WTC11 (cell line): ENCODE measurements around the gene RPGR. TPM values are rescaled to one million over a fixed set of nuclear protein-coding genes. Genes with fewer than 3 reads are reported as not detected.
A peak's percentile ranks its signal among the peaks of the same experiment; 100 is the strongest.

Experiments
- ATAC-seq: fragments of 200-7000 bp; cut with Tn5 transposase; 2 replicates; pipeline ENCODE4 v1.10.0; 2021; ENCODE audit warnings: mild to moderate bottlenecking, moderate library complexity
- CTCF ChIA-PET: fragments of 300-600 bp; sonication (Branson Sonifier 250); formaldehyde crosslinking; loops from one replicate; lab custom pipeline; 2021; ENCODE audit warnings: antibody characterized with exemption; lab: Charles Lee
- POLR2A ChIA-PET: fragments of 350-600 bp; sonication (Branson Sonifier 250); formaldehyde crosslinking; loops from one replicate; lab custom pipeline; 2021; ENCODE audit warnings: antibody characterized with exemption; lab: Charles Lee
- DNase-seq: peaks from one replicate; pipeline ENCODE4 v3.0.0; 2021; ENCODE audit warnings: low spot score
- H3K27ac Mint-ChIP-seq: 2 replicates; pipeline ENCODE4 v1.8.0; 2021; ENCODE audit warnings: mixed read lengths
- H3K27me3 Mint-ChIP-seq: 2 replicates; pipeline ENCODE4 v1.8.0; 2021; ENCODE audit warnings: low read depth, mild to moderate bottlenecking, moderate library complexity, mixed read lengths
- H3K36me3 Mint-ChIP-seq: 2 replicates; pipeline ENCODE4 v1.8.0; 2021; ENCODE audit warnings: mixed read lengths
- H3K4me1 Mint-ChIP-seq: 2 replicates; pipeline ENCODE4 v1.8.0; 2022; ENCODE audit warnings: mixed read lengths
- H3K4me3 Mint-ChIP-seq: 2 replicates; pipeline ENCODE4 v1.8.0; 2021; ENCODE audit warnings: mild to moderate bottlenecking, moderate library complexity, mixed read lengths
- H3K9me3 Mint-ChIP-seq: 2 replicates; pipeline ENCODE4 v1.8.0; 2021; ENCODE audit warnings: mixed read lengths
- AFF4 ChIP-seq: sonication (generic); formaldehyde crosslinking; IDR thresholded peaks from 2 replicates; pipeline ENCODE4 v1.8.1; 2023; ENCODE audit warnings: mild to moderate bottlenecking, missing genetic modification reagents, borderline replicate concordance
- AR ChIP-seq: fragments of 250-450 bp; sonication (Bioruptor Pico); IDR thresholded peaks from 2 replicates; pipeline ENCODE4 v1.9.0; 2021; ENCODE audit warnings: mild to moderate bottlenecking
- ATF1 ChIP-seq: sonication (generic); formaldehyde crosslinking; IDR thresholded peaks from 2 replicates; pipeline ENCODE4 v1.8.1; 2023; ENCODE audit warnings: mild to moderate bottlenecking, moderate library complexity, missing genetic modification reagents
- ATF6 ChIP-seq: sonication (generic); formaldehyde crosslinking; IDR thresholded peaks from 2 replicates; pipeline ENCODE4 v1.8.1; 2023; ENCODE audit warnings: mild to moderate bottlenecking, missing genetic modification reagents
- CREM ChIP-seq: sonication (generic); formaldehyde crosslinking; IDR thresholded peaks from 2 replicates; pipeline ENCODE4 v1.8.1; 2022; ENCODE audit warnings: mild to moderate bottlenecking, missing genetic modification reagents, moderate library complexity
- E2F1 ChIP-seq: sonication (generic); formaldehyde crosslinking; IDR thresholded peaks from 2 replicates; pipeline ENCODE4 v1.8.0; 2022; ENCODE audit warnings: mild to moderate bottlenecking, missing genetic modification reagents
- ERG ChIP-seq: fragments of 250-450 bp; sonication (Bioruptor Pico); IDR thresholded peaks from 2 replicates; pipeline ENCODE4 v1.8.0; 2021; ENCODE audit warnings: mild to moderate bottlenecking
- FOXP4 ChIP-seq: sonication (generic); formaldehyde crosslinking; IDR thresholded peaks from 2 replicates; pipeline ENCODE4 v1.8.0; 2022; ENCODE audit warnings: mild to moderate bottlenecking, missing genetic modification reagents
- IRF2 ChIP-seq: sonication (generic); formaldehyde crosslinking; IDR thresholded peaks from 2 replicates; pipeline ENCODE4 v1.8.0; 2022; ENCODE audit warnings: low read depth, missing genetic modification reagents, borderline replicate concordance
- JUN ChIP-seq: sonication (generic); formaldehyde crosslinking; IDR thresholded peaks from 2 replicates; pipeline ENCODE4 v1.8.0; 2023; ENCODE audit warnings: mild to moderate bottlenecking, missing genetic modification reagents
- MAX ChIP-seq: sonication (generic); formaldehyde crosslinking; IDR thresholded peaks from 2 replicates; pipeline ENCODE4 v1.8.0; 2022; ENCODE audit warnings: mild to moderate bottlenecking, missing genetic modification reagents
- NFATC4 ChIP-seq: fragments of 250-450 bp; sonication (Bioruptor Pico); IDR thresholded peaks from 2 replicates; pipeline ENCODE4 v1.9.0; 2021; ENCODE audit warnings: mild to moderate bottlenecking
- PRRX2 ChIP-seq: fragments of 250-450 bp; sonication (Bioruptor Pico); IDR thresholded peaks from 2 replicates; pipeline ENCODE4 v1.8.0; 2021; ENCODE audit warnings: mild to moderate bottlenecking
- STAT6 ChIP-seq: sonication (generic); formaldehyde crosslinking; conservative IDR thresholded peaks from 2 replicates; pipeline ENCODE4 v1.8.1; 2023; ENCODE audit warnings: mild to moderate bottlenecking, low read depth, missing genetic modification reagents, moderate library complexity
- USF2 ChIP-seq: sonication (generic); formaldehyde crosslinking; IDR thresholded peaks from 2 replicates; pipeline ENCODE4 v1.8.1; 2023; ENCODE audit warnings: mild to moderate bottlenecking, missing genetic modification reagents, moderate library complexity
- ZMAT4 ChIP-seq: fragments of 250-450 bp; sonication (Bioruptor Pico); IDR thresholded peaks from 2 replicates; pipeline ENCODE4 v1.9.0; 2021; ENCODE audit warnings: mild to moderate bottlenecking
- total RNA-seq: library from RNA; stranded (reverse); gene quantifications from 3 replicates; pipeline ENCODE4 v1.2.3, GENCODE V29; 2021

RPGR gene
- total RNA-seq, 1 experiment from 2014 or later: 10.7 TPM

- no peak for TF ChIP-seq ATF6 (CRISPR knock-in tag)
Measured at GRCh38 chrX:38285649-38286048, 41.7 kb downstream of the RPGR start (continued).

- DNase-seq: peak; percentile 8
- H3K36me3 Mint-ChIP-seq: no peaks in the 10 kb centered on the region
- no peak overlapping the region for H3K27ac Mint-ChIP-seq
- H3K27me3 Mint-ChIP-seq: no peaks in the 10 kb centered on the region
- ChIA-PET CTCF (interaction anchor here (0.5 to 2.5 kb wide), 15 partner anchors 11 to 346 kb away, joined by 3 to 21 read pairs (median 4); partner anchors contain the start of genes RPGR and SRPX), POLR2A (no interaction called here)
- no peak overlapping the region for H3K4me3 Mint-ChIP-seq
- H3K4me1 Mint-ChIP-seq: peaks cover 19% of the 10 kb centered on the region
- ATAC-seq: peak; percentile 77
- H3K9me3 Mint-ChIP-seq: no peaks in the 10 kb centered on the region
- TF ChIP-seq E2F1 (CRISPR knock-in tag): no peak
- TF ChIP-seq JUN (CRISPR knock-in tag): no peak
- TF ChIP-seq NFATC4 (CRISPR knock-in tag): no peak
- TF ChIP-seq FOXP4 (CRISPR knock-in tag): no peak
- no peak for TF ChIP-seq ATF1 (CRISPR knock-in tag)
- TF ChIP-seq PRRX2 (CRISPR knock-in tag): no peak
- no peak for TF ChIP-seq CREM (CRISPR knock-in tag)
- no peak for TF ChIP-seq ZMAT4 (CRISPR knock-in tag)
- TF ChIP-seq AFF4 (CRISPR knock-in tag): no peak
- no peak for TF ChIP-seq STAT6 (CRISPR knock-in tag)
- TF ChIP-seq IRF2 (CRISPR knock-in tag): no peak
- TF ChIP-seq ERG: no peak
- TF ChIP-seq AR (CRISPR knock-in tag): no peak
- TF ChIP-seq USF2 (CRISPR knock-in tag): no peak
- no peak for TF ChIP-seq MAX (CRISPR knock-in tag)
Measured at GRCh38 chrX:38282049-38282448, 45.3 kb downstream of the RPGR start.
